Measurements from ENCODE around the gene OLFML2A. TPM values are rescaled to one million over a fixed set of nuclear protein-coding genes. Genes with fewer than 3 reads are reported as not detected.

The OLFML2A gene
- polyA plus RNA-seq, 1 donor from 2014 or later = 0.15 TPM

DNA sequence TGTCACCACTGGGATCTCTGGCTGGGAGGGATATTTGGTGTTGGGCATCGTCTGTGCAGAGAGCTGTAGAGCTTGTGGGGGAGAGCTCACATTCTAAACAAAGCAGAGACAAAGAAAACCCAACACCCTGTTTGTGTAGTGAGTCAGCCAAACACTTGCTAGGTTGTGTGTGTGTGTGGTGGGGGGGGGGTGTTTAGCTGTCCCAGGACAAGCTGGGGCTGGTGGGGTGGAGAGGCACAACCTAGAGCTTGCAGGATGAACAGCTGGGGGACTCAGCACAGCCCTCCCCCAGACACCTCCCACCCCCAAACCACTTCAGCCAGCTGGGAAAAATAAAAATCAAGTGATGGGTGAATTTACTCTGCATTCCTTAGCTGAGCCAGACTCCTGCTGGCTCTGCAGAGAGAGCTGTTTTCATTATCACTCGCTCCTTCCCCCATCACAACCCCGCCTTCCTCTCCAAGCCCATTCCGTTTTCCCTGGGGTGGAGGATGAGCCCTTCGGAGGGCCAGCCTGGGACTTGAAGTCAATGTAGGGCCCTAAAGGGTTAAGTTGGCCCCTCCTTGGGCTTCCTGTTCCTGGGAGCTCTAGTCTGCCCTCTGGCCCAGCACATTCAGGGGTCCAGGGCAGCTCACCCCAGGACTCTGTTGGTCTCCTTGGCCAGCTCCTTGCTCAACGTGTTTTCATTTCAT is 2.6 kb downstream of the OLFML2A start:
- no peak for TF ChIP-seq EZH2 (IDR thresholded peaks at IDR 0.05; ENCODE audit: borderline replicate concordance, insufficient read depth, low read length, poor library complexity, severe bottlenecking)
- TF ChIP-seq EP300 (conservative IDR thresholded peaks at IDR 0.05; ENCODE audit: poor library complexity, severe bottlenecking) = no peak
- H3K36me3 ChIP-seq (ENCODE audit: insufficient read depth, low read length) = no peaks in the 10 kb centered on the region
- no peak overlapping the region for H2AFZ ChIP-seq (ENCODE audit: low read depth, low read length)
- no peaks in the 10 kb centered on the region for H3K9me2 ChIP-seq (ENCODE audit: insufficient read depth, low read length)
- no peak overlapping the region for H3K27ac ChIP-seq (ENCODE audit: low read length)
- H3K27me3 ChIP-seq (ENCODE audit: insufficient read depth, low read depth, low read length) = peaks cover 22% of the 10 kb centered on the region
- H3F3A ChIP-seq (ENCODE audit: insufficient read depth, low read length, poor library complexity, severe bottlenecking) = no peaks in the 10 kb centered on the region
- no peak overlapping the region for H3K9ac ChIP-seq (ENCODE audit: low read length)
- no peak overlapping the region for H3K4me3 ChIP-seq (ENCODE audit: low read length)
- no peaks in the 10 kb centered on the region for H3K79me2 ChIP-seq (replicated peaks; ENCODE audit: insufficient read depth, low read length)
- no peak overlapping the region for H3K4me2 ChIP-seq (ENCODE audit: low read length)
- no peaks in the 10 kb centered on the region for H3K9me3 ChIP-seq (ENCODE audit: low read length)
- H4K20me1 ChIP-seq (ENCODE audit: insufficient read depth) = no peaks in the 10 kb centered on the region

DNA sequence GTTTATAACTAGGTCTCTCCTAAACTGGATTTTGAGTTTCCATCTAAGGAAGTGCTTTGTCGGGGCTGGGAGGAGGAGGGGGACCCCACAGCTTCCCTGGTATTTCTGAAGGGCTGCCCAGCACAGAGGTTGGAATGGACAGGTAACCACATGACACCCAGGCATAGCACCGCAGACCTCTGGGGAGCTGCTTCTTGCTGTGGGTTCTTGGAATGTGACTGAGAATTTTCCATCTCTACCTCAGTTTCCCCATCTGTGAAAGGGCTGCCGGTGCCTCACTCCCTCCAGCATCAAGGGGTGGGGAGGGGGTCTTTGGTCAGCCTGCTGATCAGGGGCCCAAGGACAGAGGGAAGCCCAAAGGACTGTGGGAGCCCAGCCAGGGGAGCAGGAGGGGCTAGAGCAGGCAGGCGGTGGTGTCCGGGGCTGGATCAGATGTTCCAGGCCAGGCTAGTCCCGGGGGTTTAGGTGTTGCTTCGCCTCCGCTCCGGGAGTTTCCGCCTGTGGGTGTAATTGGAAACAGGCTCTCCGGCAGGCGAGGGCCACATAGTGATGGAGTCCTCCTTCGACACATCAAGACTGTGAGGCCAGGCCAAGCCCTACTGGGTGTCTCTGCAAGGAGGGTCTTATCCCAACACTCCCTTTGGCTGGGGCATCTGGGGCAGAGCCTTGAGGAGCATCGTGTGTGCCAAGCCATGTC is 3.3 kb downstream of the OLFML2A start:
- TF ChIP-seq, protein P1, sequence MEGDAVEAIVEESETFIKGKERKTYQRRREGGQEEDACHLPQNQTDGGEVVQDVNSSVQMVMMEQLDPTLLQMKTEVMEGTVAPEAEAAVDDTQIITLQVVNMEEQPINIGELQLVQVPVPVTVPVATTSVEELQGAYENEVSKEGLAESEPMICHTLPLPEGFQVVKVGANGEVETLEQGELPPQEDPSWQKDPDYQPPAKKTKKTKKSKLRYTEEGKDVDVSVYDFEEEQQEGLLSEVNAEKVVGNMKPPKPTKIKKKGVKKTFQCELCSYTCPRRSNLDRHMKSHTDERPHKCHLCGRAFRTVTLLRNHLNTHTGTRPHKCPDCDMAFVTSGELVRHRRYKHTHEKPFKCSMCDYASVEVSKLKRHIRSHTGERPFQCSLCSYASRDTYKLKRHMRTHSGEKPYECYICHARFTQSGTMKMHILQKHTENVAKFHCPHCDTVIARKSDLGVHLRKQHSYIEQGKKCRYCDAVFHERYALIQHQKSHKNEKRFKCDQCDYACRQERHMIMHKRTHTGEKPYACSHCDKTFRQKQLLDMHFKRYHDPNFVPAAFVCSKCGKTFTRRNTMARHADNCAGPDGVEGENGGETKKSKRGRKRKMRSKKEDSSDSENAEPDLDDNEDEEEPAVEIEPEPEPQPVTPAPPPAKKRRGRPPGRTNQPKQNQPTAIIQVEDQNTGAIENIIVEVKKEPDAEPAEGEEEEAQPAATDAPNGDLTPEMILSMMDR (IDR thresholded peaks at IDR 0.05; ENCODE audit: poor library complexity, severe bottlenecking) = no peak
- TF ChIP-seq MXI1 (conservative IDR thresholded peaks at IDR 0.05; ENCODE audit: poor library complexity, severe bottlenecking) = no peak
- no peak for TF ChIP-seq TAF1 (IDR thresholded peaks at IDR 0.05; ENCODE audit: low read depth)
- TF ChIP-seq RAD21 (conservative IDR thresholded peaks at IDR 0.05) = no peak
- no peak for TF ChIP-seq EP300 (conservative IDR thresholded peaks at IDR 0.05; ENCODE audit: poor library complexity, severe bottlenecking)
- no peak for TF ChIP-seq EZH2 (IDR thresholded peaks at IDR 0.05; ENCODE audit: borderline replicate concordance, insufficient read depth, low read length, poor library complexity, severe bottlenecking)
- TF ChIP-seq SMC3 (conservative IDR thresholded peaks at IDR 0.05; ENCODE audit: poor library complexity) = no peak
- TF ChIP-seq POLR2AphosphoS5 (IDR thresholded peaks at IDR 0.05) = no peak
- TF ChIP-seq, protein P2, sequence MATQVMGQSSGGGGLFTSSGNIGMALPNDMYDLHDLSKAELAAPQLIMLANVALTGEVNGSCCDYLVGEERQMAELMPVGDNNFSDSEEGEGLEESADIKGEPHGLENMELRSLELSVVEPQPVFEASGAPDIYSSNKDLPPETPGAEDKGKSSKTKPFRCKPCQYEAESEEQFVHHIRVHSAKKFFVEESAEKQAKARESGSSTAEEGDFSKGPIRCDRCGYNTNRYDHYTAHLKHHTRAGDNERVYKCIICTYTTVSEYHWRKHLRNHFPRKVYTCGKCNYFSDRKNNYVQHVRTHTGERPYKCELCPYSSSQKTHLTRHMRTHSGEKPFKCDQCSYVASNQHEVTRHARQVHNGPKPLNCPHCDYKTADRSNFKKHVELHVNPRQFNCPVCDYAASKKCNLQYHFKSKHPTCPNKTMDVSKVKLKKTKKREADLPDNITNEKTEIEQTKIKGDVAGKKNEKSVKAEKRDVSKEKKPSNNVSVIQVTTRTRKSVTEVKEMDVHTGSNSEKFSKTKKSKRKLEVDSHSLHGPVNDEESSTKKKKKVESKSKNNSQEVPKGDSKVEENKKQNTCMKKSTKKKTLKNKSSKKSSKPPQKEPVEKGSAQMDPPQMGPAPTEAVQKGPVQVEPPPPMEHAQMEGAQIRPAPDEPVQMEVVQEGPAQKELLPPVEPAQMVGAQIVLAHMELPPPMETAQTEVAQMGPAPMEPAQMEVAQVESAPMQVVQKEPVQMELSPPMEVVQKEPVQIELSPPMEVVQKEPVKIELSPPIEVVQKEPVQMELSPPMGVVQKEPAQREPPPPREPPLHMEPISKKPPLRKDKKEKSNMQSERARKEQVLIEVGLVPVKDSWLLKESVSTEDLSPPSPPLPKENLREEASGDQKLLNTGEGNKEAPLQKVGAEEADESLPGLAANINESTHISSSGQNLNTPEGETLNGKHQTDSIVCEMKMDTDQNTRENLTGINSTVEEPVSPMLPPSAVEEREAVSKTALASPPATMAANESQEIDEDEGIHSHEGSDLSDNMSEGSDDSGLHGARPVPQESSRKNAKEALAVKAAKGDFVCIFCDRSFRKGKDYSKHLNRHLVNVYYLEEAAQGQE (IDR thresholded peaks at IDR 0.05; ENCODE audit: borderline replicate concordance) = no peak
- no peak overlapping the region for H3K9ac ChIP-seq (ENCODE audit: low read length)
- H3K4me2 ChIP-seq (ENCODE audit: low read length) = no peak overlapping the region
- no peak overlapping the region for H3K4me3 ChIP-seq (ENCODE audit: low read length)
- no peaks in the 10 kb centered on the region for H4K20me1 ChIP-seq (ENCODE audit: insufficient read depth)
- no peaks in the 10 kb centered on the region for H3K36me3 ChIP-seq (ENCODE audit: insufficient read depth, low read length)
- H3K9me2 ChIP-seq (ENCODE audit: insufficient read depth, low read length) = no peaks in the 10 kb centered on the region
- H3K27me3 ChIP-seq (ENCODE audit: insufficient read depth, low read depth, low read length) = peaks cover 22% of the 10 kb centered on the region
- H3K79me2 ChIP-seq (replicated peaks; ENCODE audit: insufficient read depth, low read length) = no peaks in the 10 kb centered on the region
- H3K27ac ChIP-seq (ENCODE audit: low read length) = no peak overlapping the region
- H2AFZ ChIP-seq (ENCODE audit: low read depth, low read length) = no peak overlapping the region
- H3K9me3 ChIP-seq (ENCODE audit: low read length) = no peaks in the 10 kb centered on the region
- no peaks in the 10 kb centered on the region for H3F3A ChIP-seq (ENCODE audit: insufficient read depth, low read length, poor library complexity, severe bottlenecking)

Measured in neural cell (in vitro differentiated cells).